GM15510 (cell line): Measurements from ENCODE around the gene GLT1D1.

Source experiments
- POLR2A ChIP-seq: IDR thresholded peaks from 3 replicates; pipeline ENCODE4 v1.6.1; 2011; ENCODE audit warnings: borderline replicate concordance; ENCODE audit not compliant: insufficient read length; ENCODE audit errors: extremely low read depth

Gene GLT1D1

DNA sequence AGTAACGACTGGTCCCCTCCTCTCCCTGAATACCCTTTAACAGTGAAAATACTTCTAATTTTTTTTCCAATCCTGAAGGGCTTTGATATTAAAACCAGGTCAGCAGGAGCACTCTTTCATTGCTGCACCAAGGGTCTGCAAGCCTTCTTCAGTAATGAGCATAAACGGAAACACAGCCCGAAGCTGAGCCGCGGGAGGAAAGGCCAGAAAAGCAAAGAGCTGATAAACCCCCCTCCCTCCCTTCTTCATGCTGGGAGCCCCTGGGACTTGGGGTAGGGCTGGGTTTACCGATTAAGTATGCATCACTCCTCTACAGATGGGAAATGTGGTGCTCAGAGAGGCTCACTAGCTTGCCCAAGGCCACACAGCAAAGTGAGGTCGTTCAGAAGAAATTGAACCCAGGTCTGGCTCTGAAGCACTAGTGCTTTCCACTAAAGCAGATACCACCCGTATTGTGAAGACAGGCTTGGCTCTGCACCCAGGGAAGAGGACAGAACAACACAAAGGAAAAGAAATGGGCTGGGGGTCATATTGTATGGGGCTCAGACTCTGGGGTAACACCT, 128.8 kb downstream of the GLT1D1 start:
- TF ChIP-seq POLR2A, result no peak

DNA sequence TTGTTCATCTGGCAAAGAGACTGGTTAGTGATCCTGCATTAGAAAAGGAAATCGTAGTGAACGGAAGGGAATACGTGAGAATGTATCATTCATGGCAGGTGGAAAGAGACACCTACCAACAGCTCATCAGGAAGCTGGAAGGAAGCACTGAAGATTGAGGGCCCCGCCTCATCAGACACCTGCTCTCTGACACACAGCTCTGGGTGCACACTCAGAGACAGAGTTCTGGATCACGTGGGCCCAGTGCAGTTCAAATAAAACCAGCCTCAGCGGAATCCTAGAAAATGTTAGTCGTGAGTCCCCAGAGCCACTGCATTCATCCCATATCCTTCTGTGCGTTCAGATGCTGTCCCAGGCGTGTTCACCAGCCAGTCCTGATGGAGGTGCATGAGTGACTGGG, 129.7 kb downstream of the GLT1D1 start:
- no peak for TF ChIP-seq POLR2A

DNA sequence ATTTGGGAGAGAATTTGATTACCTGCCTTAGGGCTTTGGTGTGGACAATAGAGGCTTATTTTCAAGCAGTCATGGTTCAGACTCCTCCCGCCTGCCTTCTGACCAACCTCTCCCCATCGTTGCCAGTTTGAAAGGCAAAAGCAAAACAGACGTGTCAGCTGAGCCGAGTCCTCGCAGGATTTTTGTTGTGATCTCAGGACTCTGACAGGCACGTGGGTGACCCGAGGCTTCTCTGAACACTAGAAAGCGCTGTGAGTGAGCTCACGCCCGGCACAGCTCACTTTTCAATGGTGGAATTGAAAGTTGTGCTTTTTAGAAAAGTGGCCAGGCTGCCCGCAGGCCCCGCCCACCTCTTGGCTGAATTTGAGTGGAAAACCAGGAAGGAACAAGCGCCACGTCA, 130.1 kb downstream of the GLT1D1 start:
- no peak for TF ChIP-seq POLR2A

DNA sequence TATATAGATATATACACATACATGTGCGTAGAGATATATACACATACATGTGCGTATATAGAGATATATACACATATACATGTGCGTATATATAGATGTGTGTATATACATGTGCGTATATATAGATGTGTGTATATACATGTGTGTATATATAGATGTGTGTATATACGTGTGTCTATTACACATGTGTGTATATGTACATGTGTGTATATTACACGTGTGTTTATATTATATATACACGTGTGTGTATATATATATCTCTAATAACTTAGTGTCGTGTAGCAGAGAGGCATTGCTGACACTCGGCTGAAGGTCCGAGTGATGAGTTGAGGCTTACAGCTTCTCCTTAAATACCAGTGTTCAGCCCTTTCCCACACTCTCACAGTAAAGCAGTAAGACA, 133.7 kb downstream of the GLT1D1 start:
- TF ChIP-seq POLR2A, result no peak

DNA sequence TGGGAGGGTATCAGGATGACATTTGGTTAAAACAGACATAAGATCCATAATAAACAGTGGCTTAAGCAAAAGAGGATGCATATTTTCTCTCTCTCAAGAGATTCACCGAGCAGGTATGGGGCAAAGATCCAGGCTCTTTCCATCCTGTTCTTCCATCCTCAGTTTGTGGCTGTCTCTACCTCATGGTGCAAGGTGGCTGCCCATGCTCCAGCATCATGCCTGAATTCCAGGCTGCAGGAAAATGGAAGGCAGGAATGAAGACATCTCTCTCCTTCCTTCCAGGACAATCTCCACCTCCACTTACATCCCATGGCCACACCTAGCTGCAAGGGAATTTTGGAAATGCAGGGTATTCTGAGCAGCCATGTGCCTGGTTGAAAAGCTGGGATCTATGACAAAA, 136.0 kb downstream of the GLT1D1 start:
- TF ChIP-seq POLR2A, result no peak

DNA sequence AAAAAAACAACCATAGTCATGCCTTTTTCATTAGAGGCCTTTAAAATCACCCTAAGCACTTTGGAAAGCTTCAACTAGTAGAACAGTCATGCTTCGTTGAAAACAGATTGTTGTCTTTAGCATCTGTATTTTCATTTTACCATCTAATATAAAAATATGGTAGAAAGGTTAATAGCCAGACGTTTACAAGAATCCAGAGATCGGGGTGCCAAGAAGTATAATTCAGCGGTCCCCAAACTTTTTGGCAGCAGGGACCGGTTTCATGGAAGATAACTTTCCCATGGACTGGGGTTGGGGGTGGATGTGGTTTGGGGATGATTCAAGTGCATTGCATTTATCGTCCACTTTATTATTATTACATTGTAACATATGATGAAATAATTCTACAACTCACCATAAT, 138.4 kb downstream of the GLT1D1 start:
- no peak for TF ChIP-seq POLR2A

DNA sequence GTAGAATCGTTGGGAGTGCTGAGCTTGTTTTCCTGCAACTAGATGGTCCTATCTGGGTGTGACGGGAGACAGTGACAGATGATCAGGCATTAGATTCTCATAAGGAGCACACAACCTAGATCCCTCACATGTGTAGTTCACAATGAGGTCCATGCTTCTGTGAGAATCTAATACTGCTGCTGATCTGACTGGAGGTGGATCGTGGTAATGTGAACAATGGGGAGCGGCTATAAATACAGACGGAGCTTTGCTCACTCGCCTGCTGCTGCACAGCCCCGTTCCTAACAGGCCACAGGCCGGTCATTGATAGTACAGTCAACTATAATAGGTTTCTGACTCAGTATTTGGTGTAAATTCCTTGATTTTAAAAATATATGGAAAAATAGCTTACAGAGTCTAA, 138.8 kb downstream of the GLT1D1 start:
- no peak for TF ChIP-seq POLR2A

DNA sequence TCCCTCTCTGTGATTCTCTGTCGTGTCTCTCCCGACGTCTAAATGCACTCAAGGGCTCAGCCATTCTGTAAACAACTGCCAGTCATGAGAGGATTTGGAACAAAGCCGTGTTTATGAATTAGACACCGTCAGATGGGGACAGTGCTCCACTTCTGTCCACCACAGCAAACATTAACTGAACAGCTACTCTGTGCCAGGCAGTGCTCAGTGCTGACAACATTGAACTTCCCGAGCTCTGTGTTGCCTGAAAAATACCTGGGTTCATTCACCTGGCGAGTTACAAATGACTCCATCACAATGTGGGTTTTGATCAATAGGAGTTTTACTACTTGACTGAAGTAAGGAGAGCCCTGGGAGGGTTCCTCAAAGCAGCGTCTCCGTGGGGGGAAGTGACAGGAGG, 139.3 kb downstream of the GLT1D1 start:
- no peak for TF ChIP-seq POLR2A

DNA sequence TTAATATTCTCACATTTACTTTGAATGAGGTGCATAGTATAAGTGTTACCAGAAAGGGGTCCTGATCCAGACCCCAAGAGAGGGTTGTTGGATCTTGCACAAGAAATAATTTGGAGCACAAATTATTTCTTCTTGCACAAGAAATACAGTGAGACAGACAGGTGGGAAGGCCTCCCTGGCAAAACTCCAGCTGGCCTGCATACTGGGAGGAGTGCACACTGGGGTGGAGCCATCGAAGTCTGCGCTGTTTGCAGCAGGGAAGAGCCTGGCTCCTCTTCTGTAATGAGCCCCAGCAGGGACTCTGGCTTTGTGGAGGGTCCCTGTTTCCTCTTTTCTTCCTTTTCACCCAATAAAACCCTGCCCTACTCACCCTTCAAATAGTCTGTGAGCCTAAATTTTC, 141.6 kb downstream of the GLT1D1 start:
- no peak for TF ChIP-seq POLR2A

DNA sequence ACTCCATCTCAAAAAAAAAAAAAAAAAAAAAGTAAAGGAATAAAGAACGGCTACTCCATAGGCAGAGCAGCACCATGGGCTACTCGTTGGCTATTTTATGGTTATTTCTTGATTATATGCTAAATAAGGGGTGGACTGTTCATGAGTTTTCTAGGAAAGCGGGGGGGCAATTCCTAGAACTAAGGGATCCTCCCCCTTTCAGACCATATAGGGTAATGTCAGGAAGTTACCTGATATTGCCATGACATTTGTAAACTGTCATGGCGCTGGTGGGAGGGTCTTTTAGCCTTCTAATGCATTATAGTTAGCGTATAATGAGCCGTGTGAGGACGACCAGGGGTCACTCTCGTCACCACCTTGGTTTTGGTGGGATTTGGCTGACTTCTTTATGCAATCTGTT, 142.3 kb downstream of the GLT1D1 start:
- TF ChIP-seq POLR2A, result no peak

DNA sequence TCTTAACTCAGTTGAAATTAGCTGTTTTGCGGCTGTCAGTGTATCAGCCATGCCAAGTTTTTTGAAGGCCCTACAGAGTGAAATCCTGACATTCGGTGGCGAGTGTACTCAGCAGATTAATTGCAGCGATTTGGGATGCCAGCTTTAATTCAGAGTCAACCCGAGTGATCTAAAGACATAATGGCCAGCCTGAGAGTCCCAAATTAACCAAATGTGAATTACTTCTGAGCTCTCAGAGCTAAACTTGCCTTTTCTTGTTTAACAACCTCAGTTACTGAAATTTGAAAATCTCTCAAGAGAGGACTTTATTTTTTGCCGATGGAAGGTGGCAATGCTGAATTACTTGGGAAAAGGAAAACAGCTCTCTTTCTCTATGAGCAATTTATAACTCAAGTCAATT, 148.5 kb downstream of the GLT1D1 start:
- TF ChIP-seq POLR2A, result no peak

DNA sequence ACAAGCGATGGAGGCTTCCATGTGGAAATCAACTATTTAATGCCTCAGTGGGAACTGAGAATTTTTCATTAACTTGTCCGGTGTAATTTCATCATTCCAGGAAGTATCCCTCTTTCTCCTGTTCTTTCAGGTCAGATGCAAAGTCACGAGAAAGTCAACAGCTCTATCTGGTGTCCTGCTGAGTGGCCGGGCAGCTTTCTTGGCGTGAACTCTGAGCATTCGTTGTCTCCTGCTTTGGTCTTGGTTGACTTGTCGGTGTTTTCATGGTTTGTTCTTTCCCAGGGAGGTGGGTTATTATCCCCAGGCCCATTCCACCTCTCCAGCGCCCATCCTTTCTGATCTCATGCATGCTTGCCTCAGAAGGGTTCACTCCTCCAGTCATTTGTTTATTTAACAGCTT, 149.1 kb downstream of the GLT1D1 start:
- no peak for TF ChIP-seq POLR2A

DNA sequence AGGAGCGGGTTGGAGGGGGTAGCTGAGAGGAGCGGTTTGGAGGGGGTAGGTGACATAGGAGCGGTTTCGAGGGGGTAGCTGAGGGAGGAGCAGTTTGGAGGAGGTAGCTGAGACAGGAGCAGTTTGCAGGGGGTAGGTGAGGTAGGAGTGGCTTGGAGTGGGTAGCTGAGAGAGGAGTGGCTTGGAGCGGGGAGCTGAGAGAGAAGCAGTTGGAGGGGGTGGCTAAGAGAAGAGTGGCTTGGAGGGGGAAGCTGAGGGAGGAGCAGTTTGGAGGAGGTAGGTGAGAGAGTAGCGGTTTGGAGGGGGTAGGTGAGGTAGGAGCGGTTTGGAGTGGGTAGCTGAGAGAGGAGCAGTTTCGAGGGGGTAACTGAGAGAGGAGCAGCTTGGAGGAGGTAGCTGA, 152.1 kb downstream of the GLT1D1 start:
- TF ChIP-seq POLR2A, result no peak

DNA sequence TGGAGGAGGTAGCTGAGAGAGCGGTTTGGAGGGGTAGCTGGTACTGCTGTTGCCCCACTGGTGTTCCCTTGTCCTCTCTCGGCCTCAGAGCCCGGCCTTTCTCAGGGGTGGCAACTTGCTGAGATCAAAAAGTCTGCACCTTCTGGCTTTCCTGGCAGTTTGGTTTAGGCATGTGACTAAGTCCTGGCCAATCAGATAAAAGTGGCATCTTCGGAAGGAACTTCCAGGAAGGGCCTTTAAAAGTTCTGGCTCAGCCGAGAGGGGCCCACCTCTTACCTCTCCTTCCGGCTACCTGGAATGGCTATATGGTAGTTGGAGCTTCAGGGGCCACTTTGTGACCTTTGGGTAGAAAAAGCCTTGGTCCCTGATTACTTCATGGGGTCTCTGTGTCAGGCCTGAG, 152.6 kb downstream of the GLT1D1 start:
- TF ChIP-seq POLR2A, result no peak

DNA sequence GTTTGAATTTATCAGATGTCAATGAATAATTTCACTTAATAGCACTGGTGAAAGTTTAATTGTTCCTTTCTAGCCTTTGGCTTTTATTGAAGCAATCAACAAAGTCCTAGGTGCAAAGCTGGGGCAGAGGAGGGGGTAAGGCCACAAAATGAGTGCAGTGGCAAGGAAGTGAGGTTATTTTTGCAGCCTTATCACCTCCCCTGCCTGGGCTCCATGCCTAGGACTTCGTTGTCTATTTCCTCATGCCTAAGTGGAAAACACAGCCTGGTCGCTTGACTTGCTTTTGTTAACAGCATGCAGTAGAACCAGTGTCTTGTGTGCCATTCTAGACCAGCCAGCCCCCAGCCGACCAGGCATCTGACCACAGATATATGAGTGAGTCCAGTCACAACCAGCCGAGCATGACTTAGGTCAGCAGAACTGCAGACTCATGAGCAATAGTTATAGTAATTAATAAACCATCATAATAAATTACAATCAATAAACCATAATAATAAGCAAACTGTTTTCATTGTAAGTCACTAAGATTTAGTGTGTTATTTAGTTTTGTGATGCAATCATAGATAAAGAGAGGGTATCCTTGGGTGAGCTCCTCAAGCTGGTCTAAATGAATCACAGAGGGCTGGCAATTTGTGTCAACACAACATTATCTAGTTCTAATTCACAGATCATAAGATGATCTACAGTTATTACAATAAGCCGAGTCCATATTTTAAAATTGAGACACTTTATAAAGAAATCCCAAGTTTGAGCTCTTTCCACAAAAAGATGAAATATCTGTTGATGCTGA, 156.8 kb downstream of the GLT1D1 start:
- TF ChIP-seq POLR2A, result no peak

DNA sequence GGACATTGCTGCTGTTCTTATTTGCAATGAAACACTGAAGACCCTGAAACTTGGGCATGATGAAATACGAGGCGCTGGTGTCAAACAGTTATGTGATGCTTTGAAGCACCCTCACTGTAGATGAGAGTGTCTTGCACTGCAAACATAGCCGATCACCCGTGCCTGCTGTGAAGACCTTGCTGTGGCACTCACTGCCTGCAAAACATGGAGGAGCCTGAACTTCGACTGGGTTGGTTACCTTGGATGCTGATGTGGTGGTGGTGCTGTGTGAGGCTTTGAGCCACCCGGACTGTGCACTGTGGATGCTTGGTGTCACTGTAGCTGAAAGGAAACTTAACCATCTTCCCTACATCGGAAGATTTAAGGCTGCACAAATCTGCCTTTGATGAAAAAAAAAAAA, 162.9 kb downstream of the GLT1D1 start:
- TF ChIP-seq POLR2A, result no peak
